Kasumi-1 (cell line): Measurements from ENCODE around the gene CDK15.
"Not testable (repeated sequence)": the region's sequence is repeated elsewhere in the genome, so short reads cannot be mapped to it uniquely, and the experiment has no call there.

ENCODE experiments used
- DNase-seq, 2 experiments: peaks; one replicate each; lab custom pipeline; 2025; lab: John Stamatoyannopoulos, UW

The CDK15 gene

GRCh38 chr2:201806442-201807170, at the start of gene CDK15:
TSS of gene CDK15 (plus strand) at chr2:201806537. CDS start at chr2:201806665, 128 bp downstream.
- DNase-seq, result no peak

- no peak for DNase-seq
Measured at GRCh38 chr2:201758234-201758633, 48.1 kb upstream of the CDK15 start.

DNA sequence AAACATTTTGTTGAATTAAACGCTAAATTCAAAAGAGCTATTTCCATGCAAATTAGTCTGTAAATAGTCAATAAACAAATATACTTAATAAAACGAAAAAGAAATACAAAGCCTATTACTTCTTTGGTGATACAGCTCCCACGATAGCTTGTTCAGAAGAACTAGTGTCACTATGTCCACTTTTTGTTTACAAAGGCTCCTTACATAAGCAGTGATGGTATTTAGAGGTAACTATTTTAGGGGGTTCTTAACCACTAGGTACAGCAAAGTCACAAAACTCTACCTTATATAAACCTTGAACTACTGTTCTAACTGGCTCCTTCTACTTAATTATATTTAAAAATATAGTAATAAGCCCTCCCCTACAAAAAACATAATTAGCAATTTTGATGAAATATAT, 47.5 kb upstream of the CDK15 start:
- no peak for DNase-seq

DNA sequence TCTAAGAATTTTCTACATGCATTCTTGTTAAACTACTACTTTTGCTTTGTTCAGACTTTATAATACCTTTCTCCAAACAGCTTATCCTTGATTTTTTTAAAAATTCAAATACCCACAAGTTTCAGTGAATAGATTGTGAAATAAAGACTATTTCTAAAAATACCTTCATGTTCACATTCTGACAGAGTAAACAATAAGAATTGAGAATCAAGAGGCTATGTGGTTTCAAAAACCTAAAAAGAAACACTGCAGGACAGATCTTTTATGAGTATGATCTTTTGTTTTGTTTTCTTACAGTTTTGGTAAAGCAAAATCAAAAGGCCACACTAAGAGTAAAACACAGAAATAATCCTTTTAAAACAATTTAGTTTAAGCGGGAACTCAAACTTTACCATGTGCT, 46.8 kb upstream of the CDK15 start:
- no peak for DNase-seq

- DNase-seq, result no peak
Measured at GRCh38 chr2:201761101-201761500, 45.2 kb upstream of the CDK15 start.

GRCh38 chr2:201764469-201764868, 41.9 kb upstream of the CDK15 start:
- not testable (repeated sequence) for DNase-seq

DNA sequence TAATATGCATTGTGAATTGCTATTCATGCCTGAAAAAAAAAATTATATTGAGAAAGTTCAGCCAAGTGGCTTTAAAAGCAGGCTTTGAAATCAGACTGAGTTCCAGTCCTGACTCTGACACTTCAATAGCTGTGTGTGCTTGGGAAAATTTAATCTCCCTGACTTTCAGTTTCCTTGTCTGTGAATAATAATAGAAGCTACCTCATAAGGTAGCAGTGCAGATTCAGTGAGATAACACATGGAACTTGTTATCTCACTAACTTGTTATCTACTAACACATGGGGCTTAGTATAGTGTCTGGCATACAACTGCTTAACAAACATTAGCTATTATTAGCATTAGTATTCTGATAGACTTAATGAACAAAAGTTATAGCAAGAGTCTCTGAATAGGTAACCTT, 40.5 kb upstream of the CDK15 start:
- DNase-seq, result no peak

DNA sequence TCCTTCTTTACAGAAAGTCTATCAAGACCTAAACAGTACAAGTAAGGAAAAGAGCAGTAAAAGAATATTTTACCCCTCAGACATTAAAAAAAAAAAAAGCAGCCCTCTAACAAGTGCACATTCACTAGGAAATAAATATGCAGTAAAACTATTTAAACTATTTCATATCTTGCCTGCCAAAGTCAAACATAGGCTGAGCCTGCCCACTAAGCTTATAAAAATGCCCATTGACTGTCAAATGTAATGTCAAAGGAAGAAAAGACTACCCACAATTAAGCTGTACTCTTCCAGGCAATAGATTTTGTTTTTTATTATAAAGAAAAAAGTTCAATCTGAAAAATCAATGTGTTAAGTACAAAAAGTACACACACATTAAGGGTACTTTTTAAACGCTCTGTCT, 37.4 kb upstream of the CDK15 start:
- no peak for DNase-seq

DNA sequence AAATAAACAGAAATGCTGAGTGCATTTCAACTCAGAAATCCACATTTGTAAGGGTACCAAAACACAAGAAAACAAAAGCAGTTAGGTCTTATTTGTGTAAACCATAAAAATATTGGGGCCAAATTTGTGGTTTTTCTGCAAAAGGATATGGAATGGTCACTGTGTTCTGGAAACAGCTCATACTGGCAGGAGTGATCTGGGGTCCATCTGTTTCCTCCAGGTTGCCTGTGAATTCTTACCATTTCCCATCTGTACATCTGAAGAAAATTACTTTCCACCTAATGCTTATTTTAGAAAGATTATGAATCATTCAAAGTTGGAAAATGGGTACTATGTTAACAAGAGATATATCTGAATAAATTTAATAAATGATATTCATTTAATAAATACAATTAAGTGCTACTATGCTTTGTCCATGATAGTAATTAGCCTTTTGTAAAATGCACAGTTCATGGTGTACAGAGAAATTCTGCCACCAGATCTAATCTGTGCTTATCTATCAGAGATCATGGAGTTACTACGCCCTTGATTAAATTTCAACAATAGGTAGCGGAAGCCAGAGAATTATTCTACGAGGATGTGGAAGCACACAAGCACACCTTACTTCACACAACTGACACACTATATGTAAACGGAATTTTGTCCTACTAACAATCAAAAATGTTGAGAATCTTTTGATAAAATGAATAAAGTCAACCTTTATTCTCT, 36.5 kb upstream of the CDK15 start:
- peak in 1 of 2 experiments; percentile 33 for DNase-seq

GRCh38 chr2:201773990-201774389, 32.3 kb upstream of the CDK15 start:
- DNase-seq, result no peak

GRCh38 chr2:201774546-201774945, 31.8 kb upstream of the CDK15 start:
- no peak for DNase-seq

DNA sequence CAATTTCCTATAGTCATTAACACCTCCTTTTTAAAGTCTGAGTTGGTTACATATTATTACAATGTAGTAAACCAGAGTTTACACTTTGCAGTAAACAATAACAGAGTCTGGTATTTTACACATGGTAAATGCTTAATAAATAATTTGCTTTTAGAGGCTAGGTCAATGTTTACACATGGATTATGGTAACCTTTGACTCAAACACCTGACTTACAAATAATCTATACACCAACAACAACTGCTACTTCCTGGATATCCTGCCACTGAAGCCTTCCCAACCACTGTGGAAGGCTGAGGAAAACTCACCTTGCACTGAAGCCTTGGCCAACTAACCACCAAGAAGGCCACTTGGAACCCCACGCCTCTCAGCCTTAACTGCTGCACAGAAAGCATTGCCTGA, 31.0 kb upstream of the CDK15 start:
- DNase-seq, result no peak

- no peak for DNase-seq
Measured at GRCh38 chr2:201777043-201777442, 29.3 kb upstream of the CDK15 start.

DNA sequence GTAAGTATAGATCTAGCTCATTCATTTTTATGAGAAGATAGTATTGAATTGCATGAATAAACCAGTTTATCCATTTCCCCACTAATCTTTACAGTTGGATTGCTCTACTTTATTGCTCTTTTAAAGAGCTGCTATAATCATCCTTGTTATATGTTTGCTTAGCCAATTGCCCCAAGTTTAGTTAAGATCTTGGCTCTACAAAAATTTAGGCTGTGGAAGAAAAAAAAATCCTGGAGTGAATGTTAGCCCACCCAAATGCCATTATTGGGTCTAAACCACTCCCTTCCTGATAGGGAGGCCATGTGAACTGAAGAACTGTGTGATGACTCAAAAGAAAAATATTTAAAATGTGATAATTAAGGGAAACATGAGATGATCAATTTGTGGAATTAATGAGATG, 28.5 kb upstream of the CDK15 start:
- no peak for DNase-seq

GRCh38 chr2:201779901-201780673, 26.2 kb upstream of the CDK15 start:
- DNase-seq, result peak; percentile 36 to 66

DNA sequence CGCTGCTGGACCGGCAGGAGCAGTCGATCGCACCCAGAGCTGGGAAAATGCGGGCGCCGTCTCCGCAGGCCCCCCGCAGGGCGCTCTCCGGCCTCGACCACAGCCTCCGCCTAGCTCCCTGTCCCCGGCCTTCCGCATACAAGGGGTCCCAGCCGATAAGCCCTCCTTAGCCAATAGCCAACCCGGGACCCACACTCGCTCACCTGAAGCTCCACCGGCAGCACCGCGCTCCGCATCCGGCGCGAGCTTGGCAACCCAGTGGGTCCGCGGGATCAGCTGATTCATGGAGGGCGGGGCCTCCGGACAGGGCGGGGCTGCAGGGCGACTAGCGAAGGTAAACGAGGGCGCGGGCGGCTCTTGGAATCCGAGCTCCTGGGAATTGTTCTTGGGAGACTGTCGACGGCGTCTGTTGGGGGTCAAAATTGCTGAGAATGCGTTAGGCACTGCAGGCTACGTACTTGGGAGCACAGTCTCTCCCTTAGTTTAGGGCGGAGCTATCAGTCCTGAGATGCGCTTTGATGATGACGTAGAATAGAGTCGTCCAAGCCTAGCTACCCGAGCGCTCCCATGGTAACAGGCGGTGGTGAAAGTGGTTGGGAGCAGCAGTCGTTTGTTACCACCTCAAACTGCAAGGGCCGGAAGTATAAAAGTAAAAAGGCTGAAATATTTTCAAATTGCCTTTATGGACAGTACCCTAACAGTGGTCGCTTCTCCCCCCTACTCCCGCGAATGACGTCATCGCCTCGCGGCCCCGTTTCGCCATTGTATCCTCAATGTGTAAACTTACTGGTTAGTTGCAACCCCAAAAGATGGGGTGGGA, 25.5 kb upstream of the CDK15 start, which contains the start of gene ALS2:
Gene ALS2 (minus strand): TSS at position 260 of the 820 bp plus-strand sequence. CDS start 12,048 bp downstream, outside the sequence.
- DNase-seq, result peak; percentile 98 to 99

GRCh38 chr2:201781557-201782051, 24.7 kb upstream of the CDK15 start:
- DNase-seq, result peak; percentile 46 to 59

DNA sequence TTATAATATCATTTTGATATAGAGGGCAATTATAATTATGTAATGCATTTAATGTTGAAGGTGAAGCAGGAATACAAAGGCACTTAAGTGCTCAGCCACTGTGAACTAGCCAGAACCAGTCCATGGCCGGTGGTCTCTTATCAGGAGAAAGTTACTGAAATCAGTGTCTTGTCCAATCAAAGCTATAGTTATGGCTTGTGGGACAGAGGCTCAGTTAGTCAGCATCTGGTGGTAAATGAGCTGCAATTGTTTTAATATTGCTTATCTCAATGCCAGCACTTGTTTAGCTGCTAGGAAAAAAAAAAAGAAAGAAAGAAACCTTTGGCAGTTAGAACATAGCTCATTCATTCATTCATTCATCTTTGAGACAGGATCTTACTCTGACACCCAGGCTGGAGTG, 21.8 kb upstream of the CDK15 start:
- no peak for DNase-seq

- no peak for DNase-seq
Measured at GRCh38 chr2:201785135-201785534, 21.2 kb upstream of the CDK15 start.

GRCh38 chr2:201786471-201786870, 19.9 kb upstream of the CDK15 start:
- DNase-seq, result no peak

DNA sequence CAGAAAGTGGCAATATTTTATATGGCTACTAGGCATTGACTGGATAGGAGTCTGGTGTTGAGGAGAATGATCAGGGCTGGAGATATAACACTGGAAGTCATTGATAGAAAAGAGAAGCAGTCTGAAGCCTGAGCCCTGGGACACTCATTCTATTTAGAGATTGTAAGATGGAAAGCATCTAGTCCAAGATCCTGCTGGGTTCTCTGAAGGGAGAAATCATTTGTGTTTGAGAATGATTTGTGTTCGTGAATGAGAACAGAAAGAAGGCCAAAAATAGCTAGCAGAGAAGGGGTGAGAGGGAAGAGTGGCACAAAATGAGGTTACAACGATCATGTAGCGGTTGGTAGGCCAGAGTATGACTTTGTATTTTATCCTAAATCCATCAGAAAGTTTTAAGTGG, 18.0 kb upstream of the CDK15 start:
- DNase-seq, result no peak

GRCh38 chr2:201789395-201789794, 16.9 kb upstream of the CDK15 start:
- DNase-seq, result no peak
